Stromal cell of bone marrow (primary cell): Measurements from ENCODE around the gene DHDH.
A peak's percentile ranks its signal among the peaks of the same experiment; 100 is the strongest.

ENCODE experiments used
- DNase-seq: peaks from one replicate; pipeline ENCODE4 v3.0.0-alpha.2; 2012; ENCODE audit warnings: low read depth

The DHDH gene

DNA sequence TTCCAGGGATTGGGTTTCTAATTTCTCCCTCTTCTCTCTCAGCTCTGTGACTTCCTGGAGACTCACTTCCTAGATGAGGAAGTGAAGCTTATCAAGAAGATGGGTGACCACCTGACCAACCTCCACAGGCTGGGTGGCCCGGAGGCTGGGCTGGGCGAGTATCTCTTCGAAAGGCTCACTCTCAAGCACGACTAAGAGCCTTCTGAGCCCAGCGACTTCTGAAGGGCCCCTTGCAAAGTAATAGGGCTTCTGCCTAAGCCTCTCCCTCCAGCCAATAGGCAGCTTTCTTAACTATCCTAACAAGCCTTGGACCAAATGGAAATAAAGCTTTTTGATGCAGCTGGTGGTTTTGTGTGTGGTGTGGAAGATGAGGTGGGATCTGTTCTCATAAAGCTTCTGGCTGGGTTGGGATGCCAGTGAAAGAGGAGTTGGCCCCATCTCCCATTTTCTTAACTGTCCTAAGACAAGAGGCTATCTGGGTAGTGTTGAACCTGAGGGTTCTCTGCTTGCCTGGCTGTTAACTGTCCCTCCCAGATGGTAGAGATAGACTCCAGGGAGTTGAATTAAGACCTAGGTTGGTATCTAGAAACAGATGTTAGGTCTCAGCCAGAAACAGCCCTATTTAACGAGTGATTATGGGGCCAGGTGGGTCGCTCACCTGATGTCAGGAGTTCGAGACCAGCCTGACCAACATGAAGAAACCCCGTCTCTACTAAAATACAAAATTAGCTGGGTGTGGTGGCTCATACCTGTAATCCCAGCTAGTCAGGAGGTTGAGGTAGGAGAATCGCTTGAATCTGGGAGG, 33.2 kb downstream of the DHDH start:
- no peak for DNase-seq

- peak; percentile 76 for DNase-seq
These were observed 34.1 kb downstream of the DHDH start for GRCh38 chr19:48967346-48968178.

GRCh38 chr19:48968179-48968661, 34.7 kb downstream of the DHDH start:
- DNase-seq: no peak

DNA sequence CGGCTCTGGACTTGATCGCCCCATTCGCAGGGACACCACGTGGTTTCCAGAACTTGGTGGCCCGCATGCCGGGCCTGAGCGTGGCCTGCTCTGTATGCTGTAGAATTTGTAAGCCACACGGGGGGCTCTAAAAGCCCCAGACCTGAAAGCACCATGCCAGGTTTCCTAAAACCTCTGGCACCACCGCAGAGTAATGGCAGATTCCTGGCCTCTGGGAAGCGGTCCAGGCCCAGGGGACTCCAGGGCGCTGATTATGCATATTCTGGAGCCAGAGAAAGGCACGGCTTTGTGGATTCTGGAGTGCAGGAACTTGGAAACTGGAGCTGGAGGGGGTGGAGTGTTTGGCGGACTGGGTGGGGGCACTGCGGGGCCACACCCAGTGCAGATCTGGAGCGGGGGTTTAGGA, 35.3 kb downstream of the DHDH start:
- no peak for DNase-seq

DNA sequence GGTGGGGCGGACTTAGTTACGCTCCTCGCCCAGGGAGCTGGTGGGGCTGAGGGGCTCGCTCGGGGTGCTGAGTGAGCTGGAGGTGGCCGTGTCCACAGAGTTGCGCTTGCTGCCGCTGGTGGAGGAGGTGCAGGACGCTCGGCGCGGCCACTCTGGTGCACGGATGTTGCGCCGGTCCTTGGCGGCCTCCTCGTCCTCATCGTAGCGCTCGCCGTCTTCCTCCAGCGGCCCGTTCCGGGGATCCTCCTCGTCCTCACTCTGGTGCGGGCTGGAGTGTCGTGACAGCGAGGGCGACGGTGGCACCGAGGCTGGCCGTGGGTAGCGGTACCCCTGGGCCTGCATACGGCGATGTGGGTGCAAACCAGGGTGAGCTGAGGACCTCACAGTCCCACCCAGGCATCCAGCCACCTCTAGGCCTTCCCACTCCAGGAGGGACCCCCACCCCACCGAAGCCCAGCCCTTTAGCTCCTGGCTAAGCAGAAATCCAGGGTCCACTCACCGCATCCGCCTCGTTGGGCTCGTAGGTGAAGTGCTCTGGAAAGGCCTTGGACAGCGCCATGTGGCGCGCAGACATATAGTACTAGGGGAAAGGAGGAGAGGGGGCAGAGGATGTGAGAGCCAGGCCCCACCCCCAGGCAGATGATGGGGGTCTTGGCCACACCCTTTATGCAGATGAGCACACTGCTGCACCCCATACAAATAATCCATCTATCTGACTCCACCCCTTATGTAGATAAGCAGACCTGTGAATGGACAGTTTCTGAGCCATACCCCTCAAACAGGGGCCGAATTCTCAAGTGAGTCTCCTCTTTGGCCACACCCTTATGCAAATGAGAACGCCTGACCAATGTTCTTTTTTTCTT, 36.0 kb downstream of the DHDH start:
- no peak for DNase-seq

GRCh38 chr19:48970139-48970766, 36.8 kb downstream of the DHDH start:
- no peak for DNase-seq

GRCh38 chr19:48970923-48971395, 37.5 kb downstream of the DHDH start:
- no peak for DNase-seq

DNA sequence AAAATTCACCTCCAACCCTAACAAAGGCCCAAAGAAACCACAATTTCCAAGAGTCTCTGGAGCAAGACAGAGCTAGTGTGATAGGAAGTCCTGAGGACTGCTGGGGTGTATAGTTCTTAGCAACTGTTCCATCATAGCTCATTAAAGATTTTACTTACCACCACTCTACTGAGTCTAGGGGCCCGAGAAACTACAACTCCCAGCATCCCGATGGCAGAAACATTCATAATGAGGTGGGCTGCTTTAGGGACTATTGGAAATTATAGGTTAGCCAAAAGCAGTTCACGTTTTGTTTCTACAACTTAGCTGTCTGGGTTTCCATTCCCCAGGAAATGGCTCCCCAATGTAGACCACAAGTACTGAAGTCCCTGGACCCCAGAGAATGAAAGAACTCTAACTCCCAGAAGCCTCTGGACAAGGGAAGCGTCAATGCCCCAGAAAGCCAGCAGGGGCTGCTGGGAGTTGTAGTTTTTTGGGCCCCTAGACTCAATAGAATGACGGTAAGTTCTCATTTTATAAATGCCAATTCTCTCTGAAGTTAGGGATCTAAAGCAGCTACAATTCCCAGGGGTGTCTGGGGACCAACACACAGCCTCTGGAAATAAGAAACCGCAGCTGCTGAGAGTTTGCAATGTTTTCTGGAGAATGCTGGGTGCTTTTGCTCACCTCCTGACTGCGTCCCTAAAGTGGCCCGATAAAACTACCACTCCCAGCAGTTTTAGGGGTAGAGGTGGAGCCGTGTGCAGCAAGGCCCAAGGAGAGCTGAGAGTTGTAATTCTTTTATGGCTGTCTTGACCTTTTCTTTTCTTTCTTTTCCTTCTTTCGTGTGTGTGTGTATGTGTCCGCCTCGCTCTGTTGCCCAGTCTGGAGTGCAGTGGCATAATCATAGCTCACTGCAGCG, 42.7 kb downstream of the DHDH start:
- DNase-seq: no peak

- no peak for DNase-seq
These were observed 43.6 kb downstream of the DHDH start for GRCh38 chr19:48977061-48977460.

DNA sequence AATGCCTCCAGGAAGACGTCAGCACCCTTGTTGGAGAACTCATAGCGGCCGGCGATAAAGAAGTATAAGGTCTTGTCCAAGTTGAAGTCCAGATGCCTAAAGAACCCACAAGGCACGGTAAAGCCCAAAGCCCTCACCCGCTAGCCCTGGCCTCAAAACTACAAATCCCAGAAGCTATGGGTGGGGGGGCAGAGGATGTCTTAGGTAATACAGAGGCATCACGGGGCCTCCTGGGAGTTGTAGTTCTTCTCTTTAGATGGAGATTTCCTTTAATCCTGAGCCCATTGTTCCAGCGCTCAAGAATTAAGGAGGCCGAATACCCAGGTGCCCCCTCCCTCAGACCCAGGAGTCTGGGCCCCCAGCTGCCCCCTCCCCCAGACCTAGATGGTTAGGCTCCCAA, 48.8 kb downstream of the DHDH start:
- no peak for DNase-seq

GRCh38 chr19:48985711-48986110, 52.2 kb downstream of the DHDH start:
- DNase-seq: no peak

- DNase-seq: no peak
These were observed 52.7 kb downstream of the DHDH start for GRCh38 chr19:48986211-48986610.

DNA sequence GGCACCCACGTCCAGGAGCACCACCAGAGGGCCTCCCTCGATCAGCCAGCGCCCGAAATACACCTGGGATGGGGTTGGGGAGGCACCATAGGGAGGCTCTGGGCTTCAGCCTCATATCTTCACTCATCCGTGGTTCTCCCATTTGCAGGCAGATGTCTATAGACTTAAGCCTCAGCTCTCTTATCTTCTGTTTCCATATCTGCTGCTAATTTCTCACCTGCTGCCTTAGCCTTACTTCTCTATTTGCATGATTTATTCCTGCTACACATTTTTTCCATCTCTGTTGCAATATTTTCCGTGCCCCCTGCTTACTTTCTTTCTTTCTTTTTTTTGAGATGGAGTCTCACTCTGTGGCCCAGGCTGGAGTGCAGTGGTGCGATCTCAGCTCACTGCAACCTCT, 53.8 kb downstream of the DHDH start:
- DNase-seq: no peak

DNA sequence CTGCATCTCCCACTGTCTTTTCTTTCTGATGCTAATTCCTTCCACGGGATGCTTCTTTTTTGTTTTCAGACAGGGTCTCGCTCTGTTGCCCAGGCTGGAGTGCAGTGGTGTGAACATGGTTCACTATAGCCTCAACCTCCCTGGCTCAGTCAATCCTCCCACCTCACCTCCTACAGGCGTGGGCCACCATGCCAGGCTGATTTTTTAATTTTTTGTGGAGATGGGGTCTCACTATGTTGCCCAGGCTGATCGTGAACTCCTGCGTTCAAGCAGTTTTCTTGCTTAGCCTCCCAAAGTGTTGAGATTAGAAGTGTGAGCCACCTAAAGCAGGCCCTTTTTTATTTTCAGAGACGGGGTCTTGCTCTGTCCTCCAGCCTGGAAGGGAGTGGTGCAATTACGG, 54.8 kb downstream of the DHDH start:
- no peak for DNase-seq

DNA sequence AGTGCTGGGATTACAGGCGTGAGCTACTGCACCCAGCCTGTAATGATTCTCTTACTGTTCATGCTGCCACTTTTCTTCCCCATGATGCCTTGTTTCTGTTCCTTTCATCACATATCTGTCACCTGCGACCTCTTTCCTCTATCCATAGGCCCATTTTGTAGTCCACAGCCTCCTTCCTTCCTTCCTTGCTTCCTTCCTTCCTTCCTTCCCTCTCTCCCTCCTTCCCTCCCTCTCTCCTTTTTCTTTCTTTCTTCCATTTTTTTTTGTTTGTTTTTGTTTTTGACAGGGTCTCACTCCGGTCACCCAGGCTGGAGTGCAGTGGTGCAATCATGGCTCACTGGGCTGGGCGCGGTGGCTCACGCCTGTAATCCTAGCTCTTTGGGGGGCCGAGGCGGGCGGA, 55.4 kb downstream of the DHDH start:
- DNase-seq: no peak

GRCh38 chr19:48989701-48990291, 56.3 kb downstream of the DHDH start:
- no peak for DNase-seq

DNA sequence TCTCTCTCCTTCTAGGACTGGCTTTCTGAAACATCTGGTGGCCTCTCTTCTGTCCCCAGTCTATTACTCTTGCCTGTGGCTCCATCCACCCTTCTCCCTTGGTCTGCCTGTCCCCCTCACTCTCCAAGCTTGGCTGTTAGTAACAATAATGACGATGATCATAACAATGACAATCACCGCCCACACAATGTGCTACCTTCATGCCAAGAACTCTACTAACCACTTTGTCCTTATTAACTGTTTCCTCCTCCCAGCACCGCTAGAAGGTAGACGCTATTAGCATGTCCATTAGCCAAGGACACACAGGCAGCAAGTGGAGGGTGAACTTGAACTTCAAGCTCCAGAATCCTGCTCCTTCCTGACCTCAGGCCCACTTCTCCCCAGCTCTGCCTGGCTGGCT, 56.9 kb downstream of the DHDH start:
- no peak for DNase-seq

DNA sequence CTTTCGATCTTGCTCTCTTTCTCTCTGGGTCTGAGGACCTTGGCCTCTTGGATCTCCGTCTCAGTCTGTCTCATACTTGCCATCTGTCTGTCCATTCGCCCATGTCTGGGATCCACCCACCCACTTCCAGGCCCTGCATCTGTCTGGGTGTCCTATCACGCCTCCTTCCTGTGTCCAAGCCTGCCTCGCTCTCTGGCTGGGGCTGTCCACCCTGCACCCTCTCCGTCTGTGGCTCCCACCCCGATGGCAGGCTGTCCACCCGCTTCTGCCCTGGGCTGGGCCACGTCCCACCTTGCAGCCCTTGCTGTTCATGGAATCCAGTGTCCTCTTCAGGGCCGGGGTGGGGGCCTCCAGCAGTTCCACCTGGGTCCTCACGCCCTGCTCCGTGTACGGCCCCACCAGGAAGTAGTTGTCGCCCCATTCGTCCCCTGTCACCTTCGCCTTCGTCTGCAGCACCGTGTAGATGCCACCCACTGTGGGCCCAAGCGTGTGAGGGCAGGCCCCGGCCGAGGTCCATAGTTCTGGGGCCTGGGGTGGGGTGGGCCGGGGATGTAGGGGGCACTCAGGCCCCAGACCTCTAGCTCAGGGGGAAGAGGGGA, 57.6 kb downstream of the DHDH start:
- DNase-seq: no peak

DNA sequence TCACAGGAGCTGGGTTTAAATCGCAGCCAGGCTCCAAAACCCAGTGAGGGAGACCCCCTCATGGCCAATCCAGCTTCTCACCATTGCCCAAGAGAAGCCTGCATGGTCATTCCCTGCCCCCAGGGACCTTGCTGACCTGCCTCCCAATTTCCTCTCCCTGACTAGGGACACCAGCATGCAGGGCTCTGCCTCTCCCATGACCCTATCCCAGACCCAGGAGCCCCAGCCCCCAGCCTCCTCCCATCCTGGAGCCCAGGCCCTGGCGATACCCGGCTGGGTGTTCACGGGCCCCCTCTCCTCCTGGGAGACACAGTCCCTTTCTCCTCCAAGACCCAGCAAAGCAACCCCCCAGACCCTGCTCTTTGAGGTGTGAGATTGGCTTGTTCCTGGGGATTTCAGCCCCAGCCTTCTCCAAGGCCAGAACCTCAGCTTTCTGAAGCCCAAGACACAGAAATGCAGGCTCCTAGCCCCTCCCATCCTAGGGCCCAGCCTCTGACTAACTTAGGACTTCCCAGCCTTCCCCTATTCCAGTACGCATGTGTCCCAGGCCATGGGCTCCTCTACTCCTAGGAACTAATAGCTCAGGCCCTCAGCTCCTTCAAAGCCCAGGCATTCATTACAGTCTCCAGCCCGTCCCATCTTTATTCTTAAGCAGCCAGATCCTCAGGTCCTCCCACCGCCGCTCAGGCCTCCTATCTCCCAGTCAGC, 58.5 kb downstream of the DHDH start:
- peak; percentile 84 for DNase-seq
